22Rv1 (cell line): ENCODE results near the gene GPR84.

Experiments used
- CTCF ChIP-seq: fragments of 450-650 bp; IDR thresholded peaks from 2 replicates; pipeline ENCODE4 v1.5.1; 2017; ENCODE audit warnings: mild to moderate bottlenecking
- ZFX ChIP-seq: fragments of 450-650 bp; IDR thresholded peaks from 2 replicates; pipeline ENCODE4 v1.6.1; 2017; ENCODE audit warnings: antibody characterized with exemption, borderline replicate concordance

DNA sequence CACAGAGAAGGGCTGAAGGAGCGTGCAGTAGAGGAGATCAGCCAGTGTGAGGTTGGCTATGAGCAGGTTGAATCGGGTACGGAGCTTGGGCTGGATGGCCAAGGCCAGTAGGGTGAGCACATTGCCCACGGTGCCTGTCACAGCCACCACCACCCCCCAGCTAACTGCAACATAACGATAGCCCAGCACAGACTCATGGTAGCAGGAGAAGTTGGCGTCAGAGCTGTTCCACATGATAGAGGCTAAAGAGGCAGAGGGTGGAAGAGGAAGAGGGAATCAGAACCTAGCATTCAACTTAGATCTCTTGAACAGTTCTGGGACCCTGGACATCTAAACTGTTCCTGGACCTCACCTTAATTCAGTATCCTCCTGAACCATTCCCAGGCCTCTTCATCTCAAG, 668 bp downstream of the GPR84 start:
- TF ChIP-seq CTCF (no peak), ZFX (no peak)
